Omental fat pad (tissue), 4 donors: ENCODE measurements around the gene SYNGR4. TPM values are rescaled to one million over a fixed set of nuclear protein-coding genes. Genes with fewer than 3 reads are reported as not detected.

Experiments used
- ATAC-seq: fragments of 150-250 bp; one replicate; pipeline ENCODE4 v1.9.1; 2016; ENCODE audit warnings: mild to moderate bottlenecking, moderate library complexity; ENCODE audit not compliant: low FRiP score
- DNase-seq: peaks from one replicate; pipeline ENCODE4 v3.0.0-alpha.2; 2019; ENCODE audit warnings: low spot score
- total RNA-seq, 4 donors: library from RNA; depleted of rRNA; stranded (reverse); fragments of >200 nt; gene quantifications; one replicate each; pipeline ENCODE4 v1.1.0, GENCODE V29; 2016
- TF ChIP-seq, protein P1 (sequence below), 3 donors: fragments of 450-650 bp; IDR thresholded peaks; one replicate each; pipeline ENCODE4 v1.5.1; 2016 to 2017; ENCODE audit warnings: antibody characterized with exemption in 3 of 3, mild to moderate bottlenecking in 3 of 3, moderate library complexity in 2 of 3

SYNGR4 gene
- total RNA-seq, 4 donors from 2014 or later: not detected

DNA sequence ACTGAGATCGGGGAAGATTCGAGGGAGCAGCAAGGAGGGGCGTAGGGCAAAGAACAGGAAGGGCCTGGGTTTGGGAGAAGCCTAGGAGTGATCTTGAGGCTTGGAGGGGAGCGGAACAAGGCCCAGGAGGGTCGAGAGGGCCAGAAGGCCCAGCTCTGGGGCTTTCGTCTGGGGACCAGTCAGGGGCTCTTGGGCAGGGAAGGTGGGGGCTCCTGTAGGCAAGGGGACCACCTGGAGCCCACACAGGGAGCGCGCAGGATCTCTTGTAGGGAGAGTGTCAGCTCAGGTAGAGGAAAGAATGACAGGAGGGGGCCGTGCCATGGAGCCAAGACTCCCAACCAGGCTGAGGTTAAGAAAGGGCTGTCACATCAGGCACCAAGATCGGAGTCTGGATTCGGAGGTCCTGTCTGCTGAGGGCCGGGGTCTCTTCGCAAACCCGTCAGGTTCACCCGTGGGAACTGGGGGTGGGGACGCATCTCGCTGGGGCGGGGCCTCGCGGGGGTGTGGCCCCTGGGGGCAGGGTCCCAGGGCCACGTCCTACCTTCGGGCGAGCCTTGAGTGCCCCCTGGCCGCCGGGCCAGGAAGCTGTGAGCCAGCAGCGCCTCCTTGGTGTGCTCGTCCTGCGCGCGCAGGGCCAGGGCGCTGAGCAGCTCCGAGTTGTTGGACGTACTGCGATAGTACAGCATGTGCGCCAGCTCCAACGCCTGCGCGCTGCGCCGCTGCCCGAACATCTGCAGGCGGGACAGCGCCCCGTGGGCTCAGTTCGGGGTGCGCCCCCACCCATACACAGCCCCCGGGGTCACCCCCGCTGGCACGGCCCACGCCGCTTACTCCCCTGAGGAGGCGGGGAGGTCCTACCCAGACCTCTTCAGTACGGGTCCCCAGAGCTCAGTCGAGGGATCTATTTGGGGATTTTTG, 30.4 kb upstream of the SYNGR4 start:
- TF ChIP-seq, protein P1, sequence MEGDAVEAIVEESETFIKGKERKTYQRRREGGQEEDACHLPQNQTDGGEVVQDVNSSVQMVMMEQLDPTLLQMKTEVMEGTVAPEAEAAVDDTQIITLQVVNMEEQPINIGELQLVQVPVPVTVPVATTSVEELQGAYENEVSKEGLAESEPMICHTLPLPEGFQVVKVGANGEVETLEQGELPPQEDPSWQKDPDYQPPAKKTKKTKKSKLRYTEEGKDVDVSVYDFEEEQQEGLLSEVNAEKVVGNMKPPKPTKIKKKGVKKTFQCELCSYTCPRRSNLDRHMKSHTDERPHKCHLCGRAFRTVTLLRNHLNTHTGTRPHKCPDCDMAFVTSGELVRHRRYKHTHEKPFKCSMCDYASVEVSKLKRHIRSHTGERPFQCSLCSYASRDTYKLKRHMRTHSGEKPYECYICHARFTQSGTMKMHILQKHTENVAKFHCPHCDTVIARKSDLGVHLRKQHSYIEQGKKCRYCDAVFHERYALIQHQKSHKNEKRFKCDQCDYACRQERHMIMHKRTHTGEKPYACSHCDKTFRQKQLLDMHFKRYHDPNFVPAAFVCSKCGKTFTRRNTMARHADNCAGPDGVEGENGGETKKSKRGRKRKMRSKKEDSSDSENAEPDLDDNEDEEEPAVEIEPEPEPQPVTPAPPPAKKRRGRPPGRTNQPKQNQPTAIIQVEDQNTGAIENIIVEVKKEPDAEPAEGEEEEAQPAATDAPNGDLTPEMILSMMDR (IDR thresholded peaks at IDR 0.05): peak in 2 of 3 donors; percentile 39 to 62
- DNase-seq (peak; percentile 71), ATAC-seq (peak; percentile 91)

DNA sequence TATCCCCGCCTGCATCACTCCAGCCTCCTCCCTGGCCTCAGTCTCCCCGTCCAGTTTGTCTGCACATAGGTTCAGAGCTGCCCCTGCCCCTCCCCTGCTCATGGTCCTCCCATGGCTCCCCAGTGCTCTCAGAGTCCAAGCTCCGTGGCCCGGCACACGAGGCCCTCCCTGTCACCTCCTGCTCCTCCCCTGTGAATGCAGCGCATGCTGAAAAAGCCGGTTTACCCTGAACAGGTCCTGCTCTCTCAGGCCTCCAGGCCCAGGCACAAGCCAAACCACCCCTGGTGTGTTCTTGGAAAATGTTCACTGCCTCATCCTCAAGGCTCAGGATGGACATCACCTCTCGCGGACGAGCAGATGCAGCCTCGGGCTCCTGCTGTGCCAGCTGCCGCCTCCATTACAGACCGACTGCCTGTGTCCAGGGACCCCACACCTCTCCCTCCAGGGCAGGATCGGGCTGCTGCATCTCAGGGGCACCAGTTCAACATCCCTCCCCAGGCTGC, 25.9 kb upstream of the SYNGR4 start:
- TF ChIP-seq, protein P1 (IDR thresholded peaks at IDR 0.05): no peak
- ATAC-seq: no peak
- no peak for DNase-seq

DNA sequence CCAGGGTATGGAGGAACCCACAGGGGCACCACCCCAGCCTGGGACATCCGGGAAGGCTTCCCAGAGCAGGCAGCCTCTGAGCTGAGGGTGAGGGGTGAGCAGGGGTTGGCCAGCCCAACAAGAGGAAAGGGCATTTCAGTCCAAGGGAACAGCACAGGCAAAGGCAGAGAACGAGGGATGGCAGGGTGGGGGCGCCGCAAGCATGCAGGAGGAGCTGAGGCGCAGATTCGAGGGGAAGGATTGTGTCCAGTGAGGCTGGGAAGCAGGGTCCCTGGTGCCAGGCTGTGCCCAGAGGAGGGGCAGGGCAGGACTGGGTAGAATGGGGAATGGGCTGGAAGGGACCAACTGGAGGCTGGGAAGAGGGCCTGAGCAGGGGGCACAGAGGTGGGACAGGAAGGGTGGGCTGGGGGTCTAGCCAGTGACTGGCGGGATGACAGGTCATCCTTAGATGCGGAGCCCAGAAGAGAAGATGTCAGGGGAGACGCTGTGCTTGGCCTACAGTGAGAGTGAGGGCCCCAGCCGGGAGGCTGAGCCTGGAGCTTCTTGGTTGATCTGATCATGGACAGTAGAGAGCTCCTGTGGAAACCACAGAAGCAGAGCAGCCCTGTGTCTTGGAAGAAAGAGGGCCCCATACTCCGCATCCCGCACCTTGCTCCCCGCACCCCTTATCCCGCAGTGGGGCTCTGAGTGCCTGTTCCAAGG, 25.2 kb upstream of the SYNGR4 start:
- no peak for DNase-seq
- TF ChIP-seq, protein P1 (IDR thresholded peaks at IDR 0.05): no peak
- no peak for ATAC-seq

DNA sequence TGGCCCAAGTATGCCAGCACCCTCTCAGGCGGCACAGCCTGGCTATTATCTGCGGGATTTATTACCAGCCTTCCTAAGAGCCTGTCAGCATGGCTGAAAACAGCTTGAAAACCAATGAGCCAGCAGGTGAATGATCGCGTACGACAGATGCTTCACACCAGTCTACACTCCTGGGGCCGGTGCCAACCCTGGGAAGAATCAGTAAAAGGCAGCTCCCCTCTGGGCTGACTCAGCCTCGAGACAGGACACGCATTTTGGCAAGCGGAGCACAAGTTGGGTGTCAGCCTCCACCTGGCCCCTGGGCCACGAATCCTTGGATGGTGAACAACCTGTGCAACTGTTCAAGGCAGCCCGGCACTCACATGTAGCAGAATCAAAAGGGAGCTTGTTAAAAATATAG, 23.2 kb upstream of the SYNGR4 start:
- peak; percentile 35 for ATAC-seq
- DNase-seq: no peak
- TF ChIP-seq, protein P1 (IDR thresholded peaks at IDR 0.05): no peak

DNA sequence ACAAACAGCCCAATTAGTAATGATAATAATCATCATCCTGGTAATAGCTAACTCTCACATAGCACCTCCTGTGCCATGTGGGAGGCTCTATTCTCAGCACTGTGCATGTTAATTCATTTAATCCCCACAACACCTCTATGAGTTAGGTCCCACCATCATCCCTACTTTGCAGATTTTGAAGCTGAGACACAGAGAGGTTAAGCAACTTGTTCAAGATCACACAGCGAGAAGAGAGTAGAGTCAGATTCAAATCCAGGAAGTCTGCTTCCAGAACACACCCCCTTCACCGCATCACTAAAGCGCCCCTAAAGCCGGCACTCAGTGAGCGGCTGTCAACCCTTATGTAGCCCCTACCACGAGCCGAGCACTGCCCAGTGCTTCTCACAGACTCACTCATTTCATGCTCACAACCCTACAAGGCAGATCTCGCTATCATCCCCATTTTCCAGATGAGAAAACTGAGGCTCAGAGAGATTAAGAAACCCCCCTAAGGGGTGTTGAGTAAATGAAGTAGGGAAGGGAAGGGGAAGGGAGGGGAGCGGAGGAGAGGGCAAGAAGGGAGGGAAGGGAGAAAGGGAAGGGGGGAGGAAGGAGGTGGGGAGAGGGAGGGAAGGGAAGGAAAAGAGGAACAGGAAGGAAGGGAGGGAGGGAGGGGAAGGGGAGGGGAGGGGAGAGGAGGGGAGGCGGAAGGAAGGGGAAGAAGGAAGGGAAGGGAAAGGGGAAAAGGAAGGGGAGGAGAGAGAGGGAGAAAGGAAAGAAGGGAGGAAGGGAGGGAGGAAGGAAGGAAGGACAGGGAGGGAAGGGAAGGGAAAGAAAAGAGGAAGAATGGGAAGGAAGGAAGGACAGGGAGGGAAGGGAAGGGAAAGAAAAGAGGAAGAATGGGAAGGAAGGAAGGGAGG, 22.4 kb upstream of the SYNGR4 start:
- no peak for ATAC-seq
- TF ChIP-seq, protein P1 (IDR thresholded peaks at IDR 0.05): no peak
- no peak for DNase-seq

DNA sequence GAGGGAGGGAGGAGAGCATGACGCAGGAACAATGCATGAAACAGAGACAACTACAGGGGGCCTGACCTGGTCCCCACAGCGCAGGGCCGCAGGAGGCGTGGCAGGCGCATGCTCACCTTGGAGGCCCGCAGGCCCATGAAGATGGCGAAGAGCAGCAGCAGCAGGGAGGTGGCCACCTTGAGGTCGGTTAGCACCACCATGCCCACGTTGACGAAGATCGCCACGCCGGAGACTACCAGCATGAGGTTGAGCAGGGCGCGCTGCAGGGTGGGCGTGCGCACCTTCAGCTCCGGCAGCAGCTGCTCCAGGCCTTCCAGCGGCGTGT, 21.8 kb upstream of the SYNGR4 start:
- DNase-seq (no peak), ATAC-seq (no peak)
- TF ChIP-seq, protein P1 (IDR thresholded peaks at IDR 0.05): no peak
